Naive thymus-derived CD4-positive, alpha-beta T cell (primary cell): ENCODE data around the gene MYH10. TPM values are rescaled to one million over a fixed set of nuclear protein-coding genes. Genes with fewer than 3 reads are reported as not detected.

Experiments used
- ATAC-seq: fragments of 150-1000 bp; cut with Tn5 transposase; 2 replicates; pipeline ENCODE4 v1.10.0; 2021; ENCODE audit warnings: mild to moderate bottlenecking, moderate library complexity
- CTCF ChIA-PET: fragments of 350-600 bp; sonication (Branson Sonifier 250); formaldehyde crosslinking; loops from one replicate; lab custom pipeline; 2021; ENCODE audit warnings: antibody characterized with exemption; lab: Charles Lee
- POLR2A ChIA-PET: fragments of 350-600 bp; sonication (Branson Sonifier 250); formaldehyde crosslinking; loops from one replicate; lab custom pipeline; 2021; ENCODE audit warnings: antibody characterized with exemption, inconsistent platforms; lab: Charles Lee
- DNase-seq, 9 donors: peaks; one replicate each; pipeline versions ENCODE4 v3.0.0 to v3.0.0-alpha.2; 2020 to 2022; ENCODE audit warnings: mixed read lengths in 1 of 9
- H3K27ac ChIP-seq: one replicate; pipeline ENCODE4 v1.7.0; 2013; ENCODE audit warnings: mild to moderate bottlenecking, low read depth, low read length, moderate library complexity
- H3K27me3 ChIP-seq, 2 donors: one replicate each; pipeline ENCODE4 v1.7.0; 2013; ENCODE audit warnings: low read length in 2 of 2, mild to moderate bottlenecking in 2 of 2, moderate library complexity in 2 of 2; ENCODE audit not compliant: control insufficient read depth in 2 of 2, insufficient read depth in 2 of 2
- H3K36me3 ChIP-seq, 3 experiments: 1 replicate in 2 of 3; 2 replicates in 1 of 3; pipeline ENCODE4 v1.7.0; 2013; ENCODE audit warnings: low read length in 3 of 3, mild to moderate bottlenecking in 3 of 3, moderate library complexity in 1 of 3; ENCODE audit not compliant: insufficient read depth in 3 of 3, control insufficient read depth in 2 of 3
- H3K4me1 ChIP-seq, 2 donors: one replicate each; pipeline ENCODE4 v1.7.0; 2013; ENCODE audit warnings: low read length in 2 of 2, mild to moderate bottlenecking in 2 of 2, moderate library complexity in 1 of 2; ENCODE audit not compliant: control insufficient read depth in 2 of 2, insufficient read depth in 2 of 2
- H3K4me3 ChIP-seq: 2 replicates; pipeline ENCODE4 v1.7.0; 2013; ENCODE audit warnings: mild to moderate bottlenecking, low read length
- H3K9me3 ChIP-seq, 3 experiments: 1 replicate in 2 of 3; 2 replicates in 1 of 3; pipeline ENCODE4 v1.7.0; 2013; ENCODE audit warnings: low read length in 3 of 3; ENCODE audit not compliant: control insufficient read depth in 2 of 3
- H3K27ac Mint-ChIP-seq, 9 donors: one replicate each; pipeline ENCODE4 v1.8.0; 2020 to 2022; ENCODE audit warnings: mixed read lengths in 9 of 9, mild to moderate bottlenecking in 8 of 9, moderate library complexity in 5 of 9, inconsistent platforms in 2 of 9
- H3K27me3 Mint-ChIP-seq, 5 donors: one replicate each; pipeline ENCODE4 v1.8.0; 2021 to 2022; ENCODE audit warnings: mixed read lengths in 5 of 5, mild to moderate bottlenecking in 1 of 5
- H3K36me3 Mint-ChIP-seq, 5 donors: one replicate each; pipeline ENCODE4 v1.8.0; 2020 to 2022; ENCODE audit warnings: mixed read lengths in 5 of 5, mild to moderate bottlenecking in 3 of 5, inconsistent platforms in 1 of 5
- H3K4me1 Mint-ChIP-seq, 7 donors: one replicate each; pipeline ENCODE4 v1.8.0; 2020 to 2022; ENCODE audit warnings: mixed read lengths in 7 of 7, mild to moderate bottlenecking in 3 of 7, inconsistent platforms in 1 of 7
- H3K4me3 Mint-ChIP-seq, 10 donors: one replicate each; pipeline ENCODE4 v1.8.0; 2020 to 2022; ENCODE audit warnings: mild to moderate bottlenecking in 10 of 10, mixed read lengths in 10 of 10, moderate library complexity in 6 of 10, inconsistent platforms in 2 of 10
- H3K9me3 Mint-ChIP-seq, 11 donors: one replicate each; pipeline ENCODE4 v1.8.0; 2020 to 2022; ENCODE audit warnings: mixed read lengths in 11 of 11, mild to moderate bottlenecking in 4 of 11, inconsistent platforms in 1 of 11, moderate library complexity in 1 of 11
- intact Hi-C, 2 donors: fragments of 100-400 bp; cut with micrococcal nuclease; formaldehyde crosslinking; loops; one replicate each; pipeline ENCODE4 v1.15.1; 2023
- polyA plus RNA-seq, 2 donors: library from polyadenylated mRNA; unstranded; fragments of 300-500 nt; fragmentation: Illumina TruSeq; gene quantifications; one replicate each; pipeline ENCODE4 v1.2.3, GENCODE V29; 2021
- total RNA-seq, 6 experiments: library from RNA in 5 of 6; stranded (reverse) in 5 of 6; gene quantifications; 1 replicate in 5 of 6; 2 replicates in 1 of 6; pipeline ENCODE4 v1.2.3 and lab custom pipeline; 2021 to 2026

MYH10 gene
- total and polyA plus RNA-seq, 7 experiments from 2014 or later, result 0.85 to 10.0 (median 2.0) TPM

DNA sequence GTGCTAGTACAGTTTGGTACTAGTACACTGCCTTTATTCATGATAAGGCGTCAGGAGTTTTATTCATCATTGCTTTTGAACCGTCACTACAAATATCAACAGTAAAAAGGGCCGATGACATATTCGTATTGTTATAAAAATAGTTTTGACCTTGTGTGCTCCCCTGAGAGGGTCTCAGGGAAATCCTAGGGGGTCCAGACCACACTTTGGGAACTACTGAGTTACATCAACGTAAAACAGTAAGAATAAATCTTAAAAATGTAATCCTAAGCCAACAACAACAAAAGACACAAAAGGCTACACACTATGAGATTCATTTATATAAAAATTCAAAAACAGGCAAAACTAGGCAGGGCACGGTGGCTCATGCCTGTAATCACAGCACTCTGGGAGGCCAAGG is 11.2 kb downstream of the MYH10 start:
- peaks cover 0 to 12% (median 0%) of the 10 kb centered on the region in 5 donors for H3K36me3 Mint-ChIP-seq
- no peaks in the 10 kb centered on the region for H3K4me1 ChIP-seq
- DNase-seq (no peak), ATAC-seq (no peak)
- no peaks in the 10 kb centered on the region for H3K27me3 ChIP-seq
- no peaks in the 10 kb centered on the region for H3K9me3 ChIP-seq
- H3K4me3 Mint-ChIP-seq, result no peak overlapping the region
- peaks cover 0 to 1% (median 0%) of the 10 kb centered on the region in 11 donors for H3K9me3 Mint-ChIP-seq
- no peak overlapping the region for H3K27ac ChIP-seq
- H3K36me3 ChIP-seq, result no peaks in the 10 kb centered on the region
- H3K4me1 Mint-ChIP-seq, result peaks cover 0 to 13% (median 0%) of the 10 kb centered on the region in 7 donors
- no peak overlapping the region for H3K4me3 ChIP-seq
- ChIA-PET POLR2A (no interaction called here), CTCF (no interaction called here)
- intact Hi-C loops, result no loop called here
- H3K27ac Mint-ChIP-seq, result no peak overlapping the region
- peaks cover 19 to 36% (median 29%) of the 10 kb centered on the region in 5 donors for H3K27me3 Mint-ChIP-seq

DNA sequence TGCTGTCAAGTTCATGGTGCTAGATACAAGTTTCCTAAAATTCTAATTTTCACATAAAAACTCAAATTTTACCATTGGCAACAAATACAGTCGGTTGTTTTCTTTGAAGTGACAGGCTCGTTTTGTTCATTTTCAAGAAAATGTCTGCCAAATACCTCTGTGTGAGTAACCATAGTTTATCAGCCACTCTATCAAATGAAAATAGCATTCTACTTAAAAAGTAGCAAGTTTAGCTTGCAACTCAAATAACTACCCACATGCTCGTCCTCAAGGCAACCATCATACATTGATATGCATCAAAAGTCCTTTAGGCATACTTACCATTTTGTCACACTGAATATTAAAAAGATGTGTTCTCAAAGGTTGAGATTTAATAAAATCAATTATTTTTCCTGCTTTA is 11.7 kb downstream of the MYH10 start:
- Mint-ChIP-seq H3K4me3 (no peak overlapping the region), H3K27me3 (peaks cover 16 to 32% (median 29%) of the 10 kb centered on the region in 5 donors), H3K9me3 (peaks cover 0 to under 1% (median 0%) of the 10 kb centered on the region in 11 donors), H3K27ac (no peak overlapping the region), H3K4me1 (peaks cover 0 to 13% (median 0%) of the 10 kb centered on the region in 7 donors), H3K36me3 (peaks cover 0 to 12% (median 0%) of the 10 kb centered on the region in 5 donors)
- ATAC-seq, result no peak
- Histone ChIP-seq H3K27me3 (no peaks in the 10 kb centered on the region), H3K9me3 (no peaks in the 10 kb centered on the region), H3K4me1 (no peaks in the 10 kb centered on the region), H3K36me3 (no peaks in the 10 kb centered on the region), H3K4me3 (no peak overlapping the region), H3K27ac (no peak overlapping the region)
- ChIA-PET CTCF (no interaction called here), POLR2A (no interaction called here)
- intact Hi-C loops, result no loop called here
- DNase-seq, result no peak

DNA sequence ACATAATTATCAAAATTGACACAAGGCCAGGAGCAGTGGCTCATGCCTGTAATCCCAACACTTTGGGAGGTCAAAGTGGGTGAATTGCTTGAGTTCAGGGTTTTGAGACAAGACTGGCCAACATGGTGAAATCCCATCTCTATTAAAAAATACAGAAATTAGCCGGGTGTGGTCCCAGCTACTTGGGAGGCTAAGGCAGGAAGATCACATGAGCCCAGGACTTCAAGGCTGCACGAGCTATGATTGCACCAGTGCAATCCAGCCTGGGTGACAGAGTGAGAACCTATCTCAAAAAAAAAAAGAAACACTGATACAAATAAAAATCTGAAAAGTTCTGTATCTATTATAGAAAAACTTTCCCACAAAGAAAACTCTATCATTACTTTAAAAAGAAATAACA is 15.5 kb downstream of the MYH10 start:
- Mint-ChIP-seq H3K36me3 (peaks cover 0 to 4% (median 0%) of the 10 kb centered on the region in 5 donors), H3K27ac (no peak overlapping the region), H3K4me1 (no peaks in the 10 kb centered on the region), H3K9me3 (peaks cover 0 to 4% (median 2%) of the 10 kb centered on the region in 11 donors), H3K4me3 (no peak overlapping the region), H3K27me3 (peaks cover 9 to 20% (median 15%) of the 10 kb centered on the region in 5 donors)
- intact Hi-C loops, result no loop called here
- Histone ChIP-seq H3K4me1 (no peaks in the 10 kb centered on the region), H3K4me3 (no peak overlapping the region), H3K36me3 (no peaks in the 10 kb centered on the region), H3K9me3 (no peaks in the 10 kb centered on the region), H3K27me3 (no peaks in the 10 kb centered on the region), H3K27ac (no peak overlapping the region)
- CTCF ChIA-PET, result no interaction called here
- ATAC-seq (no peak), DNase-seq (no peak)
- POLR2A ChIA-PET, result no interaction called here

DNA sequence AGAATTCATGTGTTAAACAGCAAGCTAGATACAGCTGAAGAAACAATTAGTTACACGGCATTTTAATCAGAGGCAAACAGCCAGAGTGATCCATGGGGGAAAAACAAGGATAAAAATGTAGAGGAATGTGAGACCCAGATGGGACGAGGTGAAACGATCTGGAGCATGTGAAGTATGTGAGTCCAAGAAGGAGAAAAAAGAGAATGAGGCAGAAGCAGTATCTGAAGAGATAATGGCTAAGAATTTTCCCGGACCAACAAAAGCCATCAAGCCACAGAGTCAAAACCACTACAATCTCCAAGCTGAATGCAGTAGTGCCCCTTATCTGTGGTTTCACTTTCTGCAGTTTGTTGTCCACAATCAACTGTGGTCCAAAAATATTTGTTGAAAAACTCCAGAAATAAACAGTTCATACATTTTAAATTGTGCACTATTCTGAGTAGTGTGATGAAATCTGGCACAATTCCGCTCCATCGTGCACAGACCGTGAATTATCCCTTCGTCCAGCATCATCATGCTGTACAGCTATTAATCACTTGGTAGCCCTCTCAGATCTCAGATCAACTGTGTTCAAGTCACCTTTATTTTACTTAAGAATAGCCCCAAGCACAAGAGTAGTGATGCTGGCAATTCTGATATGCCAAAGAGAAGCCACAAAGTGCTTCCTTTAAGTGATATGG is 18.8 kb downstream of the MYH10 start:
- H3K36me3 ChIP-seq, result no peaks in the 10 kb centered on the region
- ATAC-seq, result no peak
- H3K4me3 ChIP-seq, result no peak overlapping the region
- H3K9me3 ChIP-seq, result no peaks in the 10 kb centered on the region
- H3K27me3 ChIP-seq, result no peaks in the 10 kb centered on the region
- Mint-ChIP-seq H3K27me3 (peaks cover 6 to 24% (median 12%) of the 10 kb centered on the region in 5 donors), H3K9me3 (peaks cover 0 to 7% (median 2%) of the 10 kb centered on the region in 11 donors), H3K27ac (no peak overlapping the region), H3K4me3 (no peak overlapping the region), H3K4me1 (no peaks in the 10 kb centered on the region), H3K36me3 (peaks cover 0 to 8% (median 0%) of the 10 kb centered on the region in 5 donors)
- no peaks in the 10 kb centered on the region for H3K4me1 ChIP-seq
- intact Hi-C loops, result no loop called here
- DNase-seq, result no peak
- ChIA-PET POLR2A (no interaction called here), CTCF (no interaction called here)
- no peak overlapping the region for H3K27ac ChIP-seq

DNA sequence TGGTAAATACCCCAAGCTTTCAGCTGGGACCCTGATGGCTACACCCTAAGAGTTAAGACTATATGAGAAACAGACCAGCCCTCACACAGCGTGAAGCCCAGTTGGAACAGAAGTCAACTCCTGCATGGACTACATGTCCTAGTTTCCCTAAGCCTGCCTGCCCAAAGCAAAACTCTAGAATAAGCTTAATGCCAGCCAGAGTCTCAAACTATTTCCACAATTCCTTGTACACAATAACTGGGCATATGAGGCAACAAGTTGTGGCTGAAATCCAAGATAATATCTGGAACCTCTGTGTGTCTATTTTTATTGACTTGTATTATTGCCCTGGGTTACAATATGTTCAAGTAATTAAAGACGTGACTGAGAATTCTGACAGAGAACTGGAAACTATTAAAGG is 19.4 kb downstream of the MYH10 start:
- H3K9me3 ChIP-seq, result no peaks in the 10 kb centered on the region
- peaks cover 6 to 24% (median 12%) of the 10 kb centered on the region in 5 donors for H3K27me3 Mint-ChIP-seq
- H3K36me3 Mint-ChIP-seq, result peaks cover 0 to 8% (median 0%) of the 10 kb centered on the region in 5 donors
- no peak overlapping the region for H3K4me3 Mint-ChIP-seq
- no peak overlapping the region for H3K4me3 ChIP-seq
- no peak for ATAC-seq
- H3K27ac ChIP-seq, result no peak overlapping the region
- intact Hi-C loops, result no loop called here
- H3K9me3 Mint-ChIP-seq, result peaks cover 0 to 7% (median 2%) of the 10 kb centered on the region in 11 donors
- H3K27ac Mint-ChIP-seq, result no peak overlapping the region
- no peaks in the 10 kb centered on the region for H3K27me3 ChIP-seq
- H3K36me3 ChIP-seq, result no peaks in the 10 kb centered on the region
- ChIA-PET CTCF (no interaction called here), POLR2A (no interaction called here)
- DNase-seq, result no peak
- H3K4me1 ChIP-seq, result no peaks in the 10 kb centered on the region
- no peaks in the 10 kb centered on the region for H3K4me1 Mint-ChIP-seq

DNA sequence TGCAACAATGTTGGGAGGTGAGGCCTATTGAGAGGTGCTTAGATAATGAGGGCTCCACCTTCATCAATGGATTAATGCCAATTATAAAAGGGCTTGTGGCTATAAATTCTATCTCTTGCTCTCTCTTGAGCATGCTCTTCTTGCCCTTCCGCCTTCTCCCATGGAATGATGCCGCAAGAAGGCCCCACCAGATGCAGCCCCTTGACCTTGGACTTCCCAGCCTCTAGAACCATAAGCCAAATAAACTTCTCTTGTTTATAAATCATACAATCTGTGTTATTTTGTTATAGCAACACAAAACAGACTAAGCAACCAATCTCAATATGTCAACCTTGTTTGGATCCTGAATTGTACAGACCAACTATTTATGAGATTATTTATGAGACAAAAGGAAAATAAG is 20.0 kb downstream of the MYH10 start:
- Mint-ChIP-seq H3K27me3 (peaks cover 3 to 20% (median 10%) of the 10 kb centered on the region in 5 donors), H3K4me3 (no peak overlapping the region), H3K4me1 (no peaks in the 10 kb centered on the region), H3K36me3 (peaks cover 0 to 8% (median 0%) of the 10 kb centered on the region in 5 donors), H3K9me3 (peaks cover 0 to 7% (median 2%) of the 10 kb centered on the region in 11 donors), H3K27ac (no peak overlapping the region)
- Histone ChIP-seq H3K4me3 (no peak overlapping the region), H3K4me1 (no peaks in the 10 kb centered on the region), H3K27me3 (no peaks in the 10 kb centered on the region), H3K27ac (no peak overlapping the region), H3K9me3 (no peaks in the 10 kb centered on the region), H3K36me3 (no peaks in the 10 kb centered on the region)
- POLR2A ChIA-PET, result no interaction called here
- DNase-seq (no peak), ATAC-seq (no peak)
- CTCF ChIA-PET, result no interaction called here
- intact Hi-C loops, result no loop called here

DNA sequence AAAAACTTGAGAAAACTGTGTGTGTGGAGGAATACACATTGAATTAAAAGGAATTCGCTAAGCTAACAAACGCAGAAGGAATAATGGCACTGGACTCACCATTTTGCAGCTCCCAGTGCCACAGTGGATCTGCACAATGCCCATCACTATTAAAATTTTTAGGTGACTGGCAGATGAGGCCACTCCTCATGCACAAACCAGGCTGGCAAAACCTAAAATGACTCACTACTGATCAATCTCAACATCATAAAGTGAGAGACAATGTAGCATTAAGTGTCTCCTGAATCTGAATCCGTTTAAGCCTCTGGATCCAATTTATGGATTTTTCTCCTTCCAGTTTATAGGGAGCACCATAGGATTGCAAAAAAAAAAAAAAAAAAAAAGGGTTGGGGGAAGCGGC is 20.6 kb downstream of the MYH10 start:
- H3K4me1 Mint-ChIP-seq, result no peaks in the 10 kb centered on the region
- peaks cover 0 to 18% (median 10%) of the 10 kb centered on the region in 5 donors for H3K27me3 Mint-ChIP-seq
- intact Hi-C loops, result no loop called here
- Histone ChIP-seq H3K27me3 (no peaks in the 10 kb centered on the region), H3K36me3 (no peaks in the 10 kb centered on the region), H3K4me3 (no peak overlapping the region), H3K27ac (no peak overlapping the region), H3K9me3 (no peaks in the 10 kb centered on the region), H3K4me1 (no peaks in the 10 kb centered on the region)
- peaks cover 0 to 7% (median 2%) of the 10 kb centered on the region in 11 donors for H3K9me3 Mint-ChIP-seq
- no peak overlapping the region for H3K27ac Mint-ChIP-seq
- DNase-seq, result no peak
- CTCF ChIA-PET, result no interaction called here
- POLR2A ChIA-PET, result no interaction called here
- no peak overlapping the region for H3K4me3 Mint-ChIP-seq
- no peak for ATAC-seq
- peaks cover 0 to 8% (median 0%) of the 10 kb centered on the region in 5 donors for H3K36me3 Mint-ChIP-seq
